ENCODE data around the gene DRAXIN. TPM values are rescaled to one million over a fixed set of nuclear protein-coding genes. Genes with fewer than 3 reads are reported as not detected.

Gene DRAXIN
- total RNA-seq, 3 donors from 2014 or later (not counting 1 experiment from before 2014, with no cell fraction given) = 10.9 to 24.9 (median 12.1) TPM

GRCh38 chr1:11772458-11772857 lies 80.9 kb downstream of the DRAXIN start:
- no peaks in the 10 kb centered on the region for H3K36me3 Mint-ChIP-seq
- no peaks in the 10 kb centered on the region for H3K9me3 Mint-ChIP-seq
- H3K9me3 ChIP-seq (ENCODE audit: control insufficient read depth, insufficient read depth, low read length) = no peaks in the 10 kb centered on the region
- no peak overlapping the region for H3K27ac Mint-ChIP-seq
- H3K4me1 ChIP-seq (ENCODE audit: control insufficient read depth, insufficient read depth, low read length) = no peaks in the 10 kb centered on the region
- TF ChIP-seq CTCF (IDR thresholded peaks at IDR 0.05) = no peak
- intact Hi-C loops (cut with micrococcal nuclease) = no loop called here
- H3K27me3 Mint-ChIP-seq (ENCODE audit: low read depth in 2 of 2) = no peaks in the 10 kb centered on the region
- WGBS (ENCODE audit: insufficient coverage) = 82% methylated on average over 3 of the region's 5 CpGs
- H3K27ac ChIP-seq (ENCODE audit: low read length) = no peak overlapping the region
- no peaks in the 10 kb centered on the region for H3K4me1 Mint-ChIP-seq
- DNase-seq (no peak), ATAC-seq (no peak)
- no peak overlapping the region for H3K4me3 Mint-ChIP-seq
- H3K36me3 ChIP-seq (ENCODE audit: control insufficient read depth, insufficient read depth, low read length) = no peaks in the 10 kb centered on the region
- no peaks in the 10 kb centered on the region for H3K27me3 ChIP-seq (ENCODE audit: control insufficient read depth, insufficient read depth, low read length)
- H3K4me3 ChIP-seq (ENCODE audit: low read length) = no peak overlapping the region

- H3K4me1 Mint-ChIP-seq = no peaks in the 10 kb centered on the region
- no peak overlapping the region for H3K4me3 Mint-ChIP-seq
- intact Hi-C loops (cut with micrococcal nuclease) = no loop called here
- H3K27me3 Mint-ChIP-seq (ENCODE audit: low read depth in 2 of 2) = no peaks in the 10 kb centered on the region
- Histone ChIP-seq H3K36me3 (ENCODE audit: control insufficient read depth, insufficient read depth, low read length) (no peaks in the 10 kb centered on the region), H3K4me1 (ENCODE audit: control insufficient read depth, insufficient read depth, low read length) (no peaks in the 10 kb centered on the region), H3K27me3 (ENCODE audit: control insufficient read depth, insufficient read depth, low read length) (no peaks in the 10 kb centered on the region), H3K9me3 (ENCODE audit: control insufficient read depth, insufficient read depth, low read length) (no peaks in the 10 kb centered on the region), H3K4me3 (ENCODE audit: low read length) (no peak overlapping the region), H3K27ac (ENCODE audit: low read length) (no peak overlapping the region)
- DNase-seq (no peak), ATAC-seq (no peak)
- no peak for TF ChIP-seq CTCF (IDR thresholded peaks at IDR 0.05)
- no peaks in the 10 kb centered on the region for H3K36me3 Mint-ChIP-seq
- no peak overlapping the region for H3K27ac Mint-ChIP-seq
- no peaks in the 10 kb centered on the region for H3K9me3 Mint-ChIP-seq
- WGBS (ENCODE audit: insufficient coverage) = 81% methylated on average over 8 of the region's 9 CpGs
Measured at GRCh38 chr1:11774753-11775152, 83.2 kb downstream of the DRAXIN start.

Other genes with a start within 250 kb of the DRAXIN start
- gene DISP3, start 212.6 kb upstream of the DRAXIN start, total RNA-seq = under 1 TPM; 0.24 to 0.68 (median 0.60) TPM
- gene FBXO2, start 37.3 kb upstream of the DRAXIN start, total RNA-seq = 1 to 10 TPM; 5.9 to 7.9 (median 6.7) TPM
- gene FBXO44, start 36.8 kb upstream of the DRAXIN start, total RNA-seq = 10 to 100 TPM; 57.6 to 79.1 (median 69.8) TPM
- 10 to 100 TPM; 22.6 to 38.0 (median 28.1) TPM for gene FBXO6, start 27.5 kb upstream of the DRAXIN start, total RNA-seq
- gene MAD2L2, start 10.6 kb upstream of the DRAXIN start, total RNA-seq = 10 to 100 TPM; 50.6 to 66.0 (median 60.4) TPM
- gene AGTRAP, start 44.4 kb downstream of the DRAXIN start, total RNA-seq = 100 to 1,000 TPM in 2 of 3 donors, 10 to 100 TPM in 1; 94.6 to 122 (median 104) TPM
- under 1 TPM in 1 of 3 donors, not detected in 2; 0.15 TPM for gene C1orf167, start 70.5 kb downstream of the DRAXIN start, total RNA-seq
- gene MTHFR, start 114.3 kb downstream of the DRAXIN start, total RNA-seq = 10 to 100 TPM; 61.8 to 78.4 (median 69.5) TPM
- 10 to 100 TPM; 21.4 to 28.6 (median 25.6) TPM for gene CLCN6, start 114.5 kb downstream of the DRAXIN start, total RNA-seq
- not detected for gene NPPA, start 156.1 kb downstream of the DRAXIN start, total RNA-seq
- gene NPPB, start 167.2 kb downstream of the DRAXIN start, total RNA-seq = not detected
- gene KIAA2013, start 234.7 kb downstream of the DRAXIN start, total RNA-seq = 10 to 100 TPM; 32.0 to 44.8 (median 40.4) TPM
- gene PLOD1, start 243.0 kb downstream of the DRAXIN start, total RNA-seq = 10 to 100 TPM; 69.8 to 80.5 (median 80.4) TPM